IPS DF 19.7 (cell line): ENCODE measurements around the gene GALNT14.

ENCODE experiments used
- DNase-seq: peaks from one replicate; pipeline ENCODE4 v3.0.0-alpha.2; 2013; ENCODE audit warnings: low read depth, low spot score

Gene GALNT14

GRCh38 chr2:31054842-31055388, 83.3 kb downstream of the GALNT14 start:
- DNase-seq: no peak

- DNase-seq: no peak
Observed at GRCh38 chr2:31053929-31054782, 84.1 kb downstream of the GALNT14 start.

GRCh38 chr2:31052284-31052683, 86.0 kb downstream of the GALNT14 start:
- DNase-seq: no peak

- no peak for DNase-seq
Observed at GRCh38 chr2:31051258-31052140, 86.7 kb downstream of the GALNT14 start.

- DNase-seq: no peak
Observed at GRCh38 chr2:31049916-31050588, 88.2 kb downstream of the GALNT14 start.

- no peak for DNase-seq
Observed at GRCh38 chr2:31049264-31049663, 89.0 kb downstream of the GALNT14 start.

- DNase-seq: no peak
Observed at GRCh38 chr2:31047599-31047998, 90.6 kb downstream of the GALNT14 start.

GRCh38 chr2:31038385-31038784, 99.9 kb downstream of the GALNT14 start:
- peak; percentile 52 for DNase-seq

GRCh38 chr2:31037058-31037457, 101.2 kb downstream of the GALNT14 start:
- no peak for DNase-seq

- DNase-seq: peak; percentile 7
Observed at GRCh38 chr2:31033032-31033431, 105.2 kb downstream of the GALNT14 start.

- DNase-seq: no peak
Observed at GRCh38 chr2:31032475-31032874, 105.8 kb downstream of the GALNT14 start.

- no peak for DNase-seq
Observed at GRCh38 chr2:31031132-31031706, 107.0 kb downstream of the GALNT14 start.

GRCh38 chr2:31028417-31028816, 109.8 kb downstream of the GALNT14 start:
- no peak for DNase-seq

- DNase-seq: no peak
Observed at GRCh38 chr2:31027549-31027948, 110.7 kb downstream of the GALNT14 start.

- no peak for DNase-seq
Observed at GRCh38 chr2:31023541-31023940, 114.7 kb downstream of the GALNT14 start.

GRCh38 chr2:31020713-31021112, 117.5 kb downstream of the GALNT14 start:
- DNase-seq: no peak

- no peak for DNase-seq
Observed at GRCh38 chr2:31018280-31018679, 120.0 kb downstream of the GALNT14 start.

- DNase-seq: no peak
Observed at GRCh38 chr2:31016648-31017047, 121.6 kb downstream of the GALNT14 start.

- DNase-seq: no peak
Observed at GRCh38 chr2:31014516-31014915, 123.7 kb downstream of the GALNT14 start.

GRCh38 chr2:31013301-31013700, 124.9 kb downstream of the GALNT14 start:
- no peak for DNase-seq

- DNase-seq: no peak
Observed at GRCh38 chr2:31012406-31012805, 125.8 kb downstream of the GALNT14 start.
